ENCODE data around the gene C1orf94.

Gene C1orf94

GRCh38 chr1:34176830-34177603 is at the start of gene C1orf94:
C1orf94 (plus strand) TSS chr1:34176907; CDS start chr1:34177790, 883 bp downstream.
- DNase-seq (ENCODE audit: low spot score) = no peak

- DNase-seq (ENCODE audit: low spot score) = no peak
Observed at GRCh38 chr1:34127006-34128000, 49.4 kb upstream of the C1orf94 start.

GRCh38 chr1:34128186-34128889 is 48.4 kb upstream of the C1orf94 start:
- DNase-seq (ENCODE audit: low spot score) = no peak

- DNase-seq (ENCODE audit: low spot score) = no peak
Observed at GRCh38 chr1:34129630-34130029, 47.1 kb upstream of the C1orf94 start.

- DNase-seq (ENCODE audit: low spot score) = no peak
Observed at GRCh38 chr1:34130306-34130705, 46.4 kb upstream of the C1orf94 start.

GRCh38 chr1:34131396-34132160 is 45.1 kb upstream of the C1orf94 start:
- no peak for DNase-seq (ENCODE audit: low spot score)

GRCh38 chr1:34132161-34132420 is 44.6 kb upstream of the C1orf94 start:
- DNase-seq (ENCODE audit: low spot score) = no peak

- DNase-seq (ENCODE audit: low spot score) = no peak
Observed at GRCh38 chr1:34137411-34137810, 39.3 kb upstream of the C1orf94 start.

- DNase-seq (ENCODE audit: low spot score) = no peak
Observed at GRCh38 chr1:34140011-34140676, 36.6 kb upstream of the C1orf94 start.

GRCh38 chr1:34143975-34144374 is 32.7 kb upstream of the C1orf94 start:
- no peak for DNase-seq (ENCODE audit: low spot score)

GRCh38 chr1:34144766-34145165 is 31.9 kb upstream of the C1orf94 start:
- no peak for DNase-seq (ENCODE audit: low spot score)

GRCh38 chr1:34147301-34147700 is 29.4 kb upstream of the C1orf94 start:
- no peak for DNase-seq (ENCODE audit: low spot score)

- DNase-seq (ENCODE audit: low spot score) = no peak
Observed at GRCh38 chr1:34149501-34149900, 27.2 kb upstream of the C1orf94 start.

GRCh38 chr1:34153246-34153645 is 23.5 kb upstream of the C1orf94 start:
- DNase-seq (ENCODE audit: low spot score) = no peak

- DNase-seq (ENCODE audit: low spot score) = no peak
Observed at GRCh38 chr1:34155860-34156259, 20.8 kb upstream of the C1orf94 start.

GRCh38 chr1:34156739-34157138 is 20.0 kb upstream of the C1orf94 start:
- DNase-seq (ENCODE audit: low spot score) = no peak

GRCh38 chr1:34162852-34163766 is 13.6 kb upstream of the C1orf94 start:
- no peak for DNase-seq (ENCODE audit: low spot score)

GRCh38 chr1:34163792-34164731 is 12.6 kb upstream of the C1orf94 start:
- no peak for DNase-seq (ENCODE audit: low spot score)

GRCh38 chr1:34164771-34165391 is 11.8 kb upstream of the C1orf94 start, which contains the start of gene CSMD2:
CSMD2 (minus strand) TSS chr1:34165230; CDS start chr1:34165097, 133 bp downstream.
- no peak for DNase-seq (ENCODE audit: low spot score)

Data from hematopoietic multipotent progenitor cell treated with erythropoietin and hydrocortisone succinate and interleukin-3 and kit ligand, for 17 days (in vitro differentiated cells).